PC-9 (cell line): ENCODE measurements around the gene MYL2.

ENCODE experiments used
- EZH2 ChIP-seq: fragments of 200-600 bp; sonication (generic); IDR thresholded peaks from 2 replicates; pipeline ENCODE4 v1.8.0; 2017; ENCODE audit warnings: antibody characterized with exemption, low read depth
- TF ChIP-seq, protein P1 (sequence below): fragments of 200-600 bp; sonication (generic); conservative IDR thresholded peaks from 2 replicates; pipeline ENCODE4 v1.6.1; 2017; ENCODE audit warnings: mixed run types, antibody characterized with exemption, mild to moderate bottlenecking, moderate library complexity

DNA sequence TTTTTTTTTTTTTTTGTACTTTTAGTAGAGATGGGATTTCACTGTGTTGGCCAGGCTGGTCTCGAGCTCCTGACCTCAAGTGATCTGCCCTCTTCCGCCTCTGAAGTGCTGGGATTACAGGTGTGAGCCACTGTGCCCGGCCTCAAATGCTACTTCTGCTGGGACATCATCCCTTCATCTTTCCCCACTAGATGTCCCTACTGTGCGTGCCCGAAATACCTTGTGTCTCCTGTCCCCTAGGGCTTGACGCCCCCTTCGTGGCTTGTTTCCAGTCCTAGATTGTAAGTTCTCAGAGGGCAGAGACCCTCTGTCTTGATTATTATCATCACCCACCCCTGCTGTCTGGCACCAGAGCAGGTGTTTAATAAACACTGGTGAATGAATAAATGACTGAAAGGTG is 58.6 kb downstream of the MYL2 start:
- TF ChIP-seq, protein P1, sequence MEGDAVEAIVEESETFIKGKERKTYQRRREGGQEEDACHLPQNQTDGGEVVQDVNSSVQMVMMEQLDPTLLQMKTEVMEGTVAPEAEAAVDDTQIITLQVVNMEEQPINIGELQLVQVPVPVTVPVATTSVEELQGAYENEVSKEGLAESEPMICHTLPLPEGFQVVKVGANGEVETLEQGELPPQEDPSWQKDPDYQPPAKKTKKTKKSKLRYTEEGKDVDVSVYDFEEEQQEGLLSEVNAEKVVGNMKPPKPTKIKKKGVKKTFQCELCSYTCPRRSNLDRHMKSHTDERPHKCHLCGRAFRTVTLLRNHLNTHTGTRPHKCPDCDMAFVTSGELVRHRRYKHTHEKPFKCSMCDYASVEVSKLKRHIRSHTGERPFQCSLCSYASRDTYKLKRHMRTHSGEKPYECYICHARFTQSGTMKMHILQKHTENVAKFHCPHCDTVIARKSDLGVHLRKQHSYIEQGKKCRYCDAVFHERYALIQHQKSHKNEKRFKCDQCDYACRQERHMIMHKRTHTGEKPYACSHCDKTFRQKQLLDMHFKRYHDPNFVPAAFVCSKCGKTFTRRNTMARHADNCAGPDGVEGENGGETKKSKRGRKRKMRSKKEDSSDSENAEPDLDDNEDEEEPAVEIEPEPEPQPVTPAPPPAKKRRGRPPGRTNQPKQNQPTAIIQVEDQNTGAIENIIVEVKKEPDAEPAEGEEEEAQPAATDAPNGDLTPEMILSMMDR, result no peak
- no peak for TF ChIP-seq EZH2
